NCI-H82 (cell line): ENCODE measurements around the gene G6PC1.
"Not testable (repeated sequence)": the region's sequence is repeated elsewhere in the genome, so short reads cannot be mapped to it uniquely, and the experiment has no call there.

Experiments used
- DNase-seq: peaks from one replicate; lab custom pipeline; 2025; lab: John Stamatoyannopoulos, UW

G6PC1 gene

DNA sequence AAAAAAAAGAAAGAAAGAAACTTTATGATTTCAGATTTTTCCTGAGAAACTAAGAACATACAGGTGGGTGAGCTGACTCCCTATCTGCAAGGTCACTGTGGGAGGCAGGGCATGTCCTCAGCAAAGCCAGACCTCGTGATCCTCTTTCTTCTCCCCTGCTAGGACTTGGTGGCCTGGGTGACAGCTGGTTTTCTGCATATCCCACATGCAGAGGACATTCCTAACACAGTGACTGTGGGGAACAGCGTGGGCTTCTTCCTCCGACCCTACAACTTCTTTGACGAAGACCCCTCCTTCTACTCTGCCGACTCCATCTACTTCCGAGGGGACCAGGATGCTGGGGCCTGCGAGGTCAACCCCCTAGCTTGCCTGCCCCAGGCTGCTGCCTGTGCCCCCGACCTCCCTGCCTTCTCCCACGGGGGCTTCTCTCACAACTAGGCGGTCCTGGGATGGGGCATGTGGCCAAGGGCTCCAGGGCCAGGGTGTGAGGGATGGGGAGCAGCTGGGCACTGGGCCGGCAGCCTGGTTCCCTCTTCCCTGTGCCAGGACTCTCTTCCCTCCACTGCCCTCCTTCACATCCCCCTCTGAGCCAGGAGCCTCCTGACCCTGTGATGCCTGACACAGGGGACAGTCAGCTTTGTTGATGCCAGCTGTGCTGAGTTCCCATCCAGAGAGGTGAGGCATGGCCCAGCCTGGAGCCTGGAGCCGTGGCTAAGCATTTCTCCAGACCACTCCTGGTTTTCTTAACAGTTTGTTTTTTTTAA lies 26.5 kb upstream of the G6PC1 start:
- DNase-seq, result not testable (repeated sequence)

DNA sequence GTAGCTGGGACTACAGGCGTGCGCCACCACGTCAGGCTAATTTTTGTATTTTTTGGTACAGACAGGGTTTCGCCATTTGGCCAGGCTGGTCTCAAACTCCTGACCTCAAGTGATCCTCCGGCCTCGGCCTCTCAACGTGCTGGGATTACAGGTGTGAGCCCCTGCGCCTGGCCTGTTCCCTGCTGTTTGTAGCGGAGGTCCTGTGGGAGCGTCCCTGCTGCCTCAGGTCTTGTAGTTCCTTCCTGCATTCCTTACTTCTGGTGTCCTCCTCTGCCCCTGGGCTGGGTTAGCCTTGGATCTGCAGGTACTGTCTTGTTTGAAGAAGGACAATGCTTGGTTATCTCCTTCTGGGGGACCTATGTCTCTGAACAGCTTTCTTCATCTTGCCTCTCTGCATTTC lies 23.6 kb upstream of the G6PC1 start:
- DNase-seq, result no peak

DNA sequence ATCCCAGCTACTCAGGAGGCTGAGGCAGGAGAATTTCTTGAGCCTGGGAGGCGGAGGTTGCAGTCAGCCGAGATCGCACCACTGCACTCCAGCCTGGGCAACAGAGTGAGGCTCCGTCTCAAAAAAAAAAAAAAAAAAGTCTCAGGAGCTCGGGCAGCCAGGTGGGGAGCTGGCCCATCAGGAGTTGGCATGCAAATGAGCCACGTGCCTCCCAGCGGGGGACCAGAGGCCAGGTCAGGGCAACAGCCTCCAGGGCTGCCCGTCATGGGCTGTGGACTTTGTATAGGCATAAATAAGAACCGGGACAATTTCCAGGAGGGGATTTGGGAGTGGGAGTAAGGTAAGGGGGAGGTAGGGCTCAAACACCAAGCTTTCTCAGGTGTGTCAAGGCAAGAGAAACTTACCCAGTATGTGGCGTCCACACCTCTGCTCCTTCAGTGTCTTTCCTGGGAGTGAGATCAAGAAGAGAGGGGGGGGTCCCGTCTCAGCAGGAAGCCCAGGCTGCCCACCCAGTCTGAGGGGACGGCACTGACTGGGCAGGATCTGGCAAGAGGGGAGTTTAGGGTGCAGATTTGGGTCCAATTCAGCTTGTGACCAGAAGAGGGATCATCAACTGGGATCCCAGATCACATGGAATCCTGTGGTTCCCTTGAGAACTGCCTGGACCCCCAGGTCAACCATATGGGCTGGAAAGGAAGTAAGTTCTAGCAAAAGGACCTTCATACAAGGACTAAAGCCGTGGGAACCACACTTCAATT lies 22.3 kb upstream of the G6PC1 start:
- no peak for DNase-seq

DNA sequence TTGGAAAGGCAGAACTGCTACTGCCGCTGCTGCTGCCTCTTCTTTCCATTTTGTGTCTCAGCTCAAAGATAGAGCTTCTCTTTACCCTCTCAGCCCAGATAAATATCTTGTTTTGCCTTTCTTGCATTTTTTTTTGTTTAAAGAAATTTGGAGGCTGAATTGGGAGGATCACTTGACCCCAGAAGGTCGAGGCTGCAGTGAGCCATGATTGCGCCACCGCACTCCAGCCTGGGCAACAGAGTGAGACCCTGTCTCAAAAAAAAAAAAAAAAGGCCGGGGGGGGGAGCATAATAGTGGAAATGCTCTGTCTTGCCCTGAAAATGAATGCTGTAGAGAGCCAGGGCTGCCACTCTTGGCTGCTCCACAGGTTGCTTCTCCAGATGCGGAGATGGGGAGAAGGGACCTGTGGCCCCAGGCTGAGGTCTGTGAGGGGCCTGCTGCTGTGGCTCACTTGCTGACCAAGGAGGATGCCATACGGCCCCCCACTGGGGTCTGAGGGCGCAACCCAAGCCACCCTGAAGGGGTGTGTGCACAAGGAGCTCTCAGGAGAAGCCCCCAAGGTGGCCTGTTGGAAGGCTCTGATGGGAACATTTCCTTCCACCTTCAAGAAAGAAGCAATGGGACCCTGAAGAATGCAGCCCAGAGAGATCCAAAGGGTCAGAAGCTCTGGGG lies 21.5 kb upstream of the G6PC1 start:
- DNase-seq, result no peak

DNA sequence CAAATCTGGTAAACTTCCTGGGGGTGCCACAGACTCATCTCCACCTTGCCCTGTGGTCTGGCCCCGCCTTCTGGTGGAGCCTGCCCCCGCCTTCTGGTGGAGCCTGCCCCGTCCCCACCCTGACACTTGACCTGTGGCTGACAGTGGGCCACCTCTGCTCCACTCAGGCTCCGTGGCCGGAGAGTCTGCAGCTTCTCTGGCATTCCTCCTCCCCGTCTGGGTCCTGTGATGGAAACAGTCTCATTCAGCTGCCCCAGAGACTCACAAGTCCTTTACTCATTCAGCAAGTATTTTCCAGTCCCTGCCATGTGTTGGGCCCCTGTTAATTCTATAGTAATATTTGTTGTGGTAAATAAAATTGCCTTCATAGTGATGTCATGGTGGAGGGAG lies 21.0 kb upstream of the G6PC1 start:
- DNase-seq, result no peak

DNA sequence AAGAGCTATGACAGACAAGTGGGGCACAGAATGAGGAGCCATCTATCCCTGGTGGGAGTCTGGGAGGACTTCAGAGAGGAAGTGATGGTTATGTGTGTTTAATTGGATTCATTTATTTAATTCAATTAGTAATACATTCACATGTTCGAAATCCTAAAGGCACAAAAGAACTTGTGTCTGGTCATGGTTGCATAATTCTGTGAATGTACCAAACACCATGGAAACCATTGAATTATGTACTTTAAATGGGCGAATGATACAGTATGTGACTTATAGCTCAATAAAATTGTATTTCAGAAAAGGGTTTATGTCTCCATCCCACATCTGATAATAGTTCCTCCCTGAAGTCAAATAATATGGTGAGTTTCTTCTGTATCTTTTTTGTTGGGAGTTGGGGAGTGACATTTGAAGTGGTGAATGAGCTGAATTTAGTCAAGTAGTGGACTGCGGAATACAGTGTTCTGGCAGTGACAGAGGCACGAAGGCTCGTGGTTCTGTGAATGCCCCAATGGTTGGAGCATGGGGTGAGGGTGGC lies 19.8 kb upstream of the G6PC1 start:
- DNase-seq, result no peak

DNA sequence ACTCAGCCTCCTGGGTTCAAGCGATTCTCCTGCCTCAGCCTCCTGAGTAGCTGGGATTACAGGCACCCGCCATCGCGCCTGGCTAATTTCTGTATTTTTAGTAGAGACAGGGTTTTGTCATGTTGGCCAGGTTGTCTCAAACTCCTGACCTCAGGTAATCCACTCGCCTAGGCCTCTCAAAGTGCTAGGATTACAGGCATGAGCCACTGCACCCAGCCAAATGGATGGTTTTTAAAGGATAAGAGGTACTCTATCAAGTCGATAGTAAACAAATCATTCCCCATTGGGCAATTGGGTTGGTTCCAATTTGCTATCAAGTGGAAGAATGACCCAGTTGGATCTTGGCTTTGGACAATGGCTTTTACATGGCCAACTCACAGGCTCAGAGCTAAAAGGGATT lies 18.9 kb upstream of the G6PC1 start:
- DNase-seq, result not testable (repeated sequence)

DNA sequence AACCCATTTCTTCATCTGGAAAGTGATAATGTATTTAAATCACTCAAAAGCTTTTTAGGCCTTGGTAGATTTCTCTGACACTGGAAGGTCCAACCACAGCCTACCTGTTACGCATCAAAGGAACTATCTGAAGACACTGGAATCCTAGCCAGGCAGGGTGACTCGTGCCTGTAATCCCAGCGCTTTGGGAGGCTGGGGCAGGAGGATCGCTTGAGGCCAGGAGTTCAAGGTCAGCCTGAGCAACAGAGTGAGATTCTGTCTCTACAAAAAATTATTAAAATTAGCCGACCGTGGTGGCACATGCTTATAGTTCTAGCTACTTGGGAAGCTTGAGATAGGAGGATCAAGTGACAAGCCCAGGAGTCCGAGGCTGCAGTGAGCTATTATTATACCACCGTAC lies 18.4 kb upstream of the G6PC1 start:
- DNase-seq, result no peak

DNA sequence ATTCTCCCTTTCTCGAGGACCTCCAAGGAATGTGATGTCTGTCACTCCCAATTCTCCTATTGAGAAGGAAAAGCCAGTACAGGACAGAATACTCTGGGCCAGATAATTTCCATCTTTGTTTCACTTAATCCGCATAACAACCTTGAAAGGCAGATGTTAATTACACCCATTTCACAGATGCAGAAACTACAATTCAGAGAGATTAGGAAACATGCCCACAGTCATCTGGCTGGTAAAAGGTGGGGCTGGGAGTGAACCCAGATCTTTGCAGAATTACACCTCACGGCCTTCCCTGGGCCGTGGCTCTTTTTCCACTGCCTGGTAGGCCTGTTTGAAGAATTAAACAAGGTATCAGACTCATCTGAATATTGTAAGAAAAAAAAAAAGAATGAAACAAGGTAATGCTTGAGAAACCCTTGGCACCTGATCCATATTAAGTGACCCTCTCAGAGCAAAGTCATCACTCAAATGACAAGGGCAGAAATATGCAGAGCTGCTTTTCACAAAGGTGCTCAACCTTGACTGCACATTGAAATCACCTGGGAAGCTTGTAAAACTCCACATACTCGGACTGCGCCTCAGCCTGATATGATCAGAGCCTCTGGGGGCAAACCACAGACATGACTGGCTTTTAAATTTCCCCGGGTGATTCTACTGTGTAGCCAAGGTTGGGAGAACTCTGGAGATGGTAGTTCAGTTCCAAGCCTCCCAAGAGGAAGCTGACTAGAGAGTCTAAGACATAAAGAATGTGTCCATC lies 16.6 kb upstream of the G6PC1 start:
- no peak for DNase-seq

DNA sequence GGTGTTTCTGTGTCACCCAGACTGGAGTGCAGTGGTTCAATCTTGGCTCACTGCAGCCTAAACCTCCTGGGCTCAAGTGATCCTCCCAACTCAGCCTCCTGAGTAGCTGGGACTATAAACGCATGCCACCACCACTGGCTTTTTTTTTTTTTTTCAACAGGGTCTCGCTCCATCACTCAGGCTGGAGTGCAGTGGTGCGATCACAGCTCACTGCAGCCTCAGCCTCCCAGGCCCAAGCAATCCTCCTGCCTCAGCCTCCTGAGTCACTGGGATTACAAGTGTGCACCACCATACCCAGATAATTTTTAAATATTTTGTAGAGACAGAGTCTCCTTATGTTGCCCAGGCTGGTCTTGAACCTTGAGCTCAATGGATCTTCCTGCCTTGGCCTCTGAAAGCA lies 14.8 kb upstream of the G6PC1 start:
- not testable (repeated sequence) for DNase-seq

DNA sequence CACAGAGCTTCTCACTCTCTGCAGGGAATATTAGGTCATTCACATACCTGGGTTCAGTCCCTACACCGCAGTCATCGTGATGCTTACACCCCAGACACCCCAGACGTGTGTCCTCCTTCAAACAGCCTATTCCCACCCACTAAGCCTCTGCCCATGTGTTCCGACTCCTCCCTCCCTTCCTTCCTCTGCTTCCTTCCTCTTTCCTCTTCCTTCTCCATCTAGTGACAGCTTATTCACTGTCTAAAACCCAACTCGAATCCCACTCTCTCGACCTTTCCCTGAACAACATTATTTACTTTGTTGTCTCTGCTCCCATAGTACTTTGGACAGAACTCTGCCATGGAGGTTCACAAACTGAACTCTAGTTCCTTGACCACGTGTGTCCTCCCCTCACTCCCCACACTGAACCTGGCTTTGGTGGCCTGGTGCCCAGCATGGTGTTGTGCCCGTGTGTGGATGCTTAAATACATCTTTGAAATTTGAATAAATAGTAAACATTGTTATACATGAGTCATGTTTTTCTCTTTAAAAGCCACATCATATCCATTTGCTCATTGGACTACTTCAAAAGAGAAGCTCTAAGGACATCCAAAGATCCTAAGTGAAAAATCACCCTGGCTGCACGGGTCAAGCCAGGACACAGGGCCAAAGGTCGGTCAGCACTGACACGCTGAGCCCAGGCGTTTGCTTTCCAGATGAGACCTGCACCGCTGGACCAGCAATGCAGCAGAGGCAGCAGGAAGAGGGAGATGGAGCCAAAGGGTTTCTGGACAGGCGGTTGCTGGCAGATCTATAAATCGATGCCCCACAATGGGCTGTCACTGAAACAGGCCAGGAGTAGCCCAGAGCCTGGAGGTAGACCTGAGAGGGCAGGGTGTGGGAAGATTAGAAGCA lies 14.1 kb upstream of the G6PC1 start:
- DNase-seq, result no peak

DNA sequence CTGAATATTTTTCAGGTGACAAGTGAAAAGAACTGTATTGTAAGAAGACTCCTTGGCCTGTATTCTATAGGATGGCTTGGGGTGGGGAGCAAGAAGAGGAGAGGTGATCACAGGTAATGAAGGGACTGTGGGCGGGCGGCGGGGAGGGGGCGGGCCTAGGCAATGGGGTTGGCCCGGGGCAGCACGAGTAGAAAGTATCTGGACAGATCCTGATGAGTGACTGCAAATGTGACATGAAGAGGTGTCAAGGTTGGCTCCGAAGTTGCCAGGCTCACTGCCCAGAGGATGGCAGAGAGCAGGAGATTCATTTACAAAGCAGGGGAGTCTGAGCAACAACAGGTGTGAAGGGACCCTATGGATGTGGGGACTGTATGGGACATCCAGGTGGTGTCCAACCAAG lies 10.8 kb upstream of the G6PC1 start:
- no peak for DNase-seq

DNA sequence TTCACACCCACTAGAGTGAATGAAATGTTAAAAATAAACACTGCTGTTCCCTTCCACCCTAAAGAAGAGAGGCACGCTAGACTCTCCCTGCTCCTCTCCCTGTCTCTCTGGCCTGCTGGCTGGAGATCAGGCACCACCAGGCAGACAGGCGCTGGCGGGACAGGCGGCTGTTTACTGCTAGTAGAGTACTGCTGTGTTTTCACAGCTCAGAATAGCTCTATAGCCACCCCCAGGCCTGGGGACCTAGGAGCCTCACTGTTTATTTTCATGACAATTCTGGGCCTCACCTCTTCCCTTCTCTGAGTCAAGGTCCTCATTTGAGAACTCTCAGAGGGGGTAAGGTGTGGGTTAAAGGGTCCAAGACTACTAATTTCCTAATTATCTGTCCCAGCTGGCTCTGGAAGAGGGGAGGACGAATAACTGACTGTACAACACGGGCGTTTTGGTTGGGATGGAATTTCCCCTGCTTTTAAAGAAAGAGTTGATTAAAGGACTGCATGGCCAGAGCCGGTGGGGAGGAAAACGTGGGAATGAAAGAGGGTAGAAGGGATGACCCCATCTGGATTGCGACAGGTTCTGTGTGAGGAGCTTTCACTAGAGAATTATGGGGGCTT lies 9.0 kb upstream of the G6PC1 start:
- no peak for DNase-seq

DNA sequence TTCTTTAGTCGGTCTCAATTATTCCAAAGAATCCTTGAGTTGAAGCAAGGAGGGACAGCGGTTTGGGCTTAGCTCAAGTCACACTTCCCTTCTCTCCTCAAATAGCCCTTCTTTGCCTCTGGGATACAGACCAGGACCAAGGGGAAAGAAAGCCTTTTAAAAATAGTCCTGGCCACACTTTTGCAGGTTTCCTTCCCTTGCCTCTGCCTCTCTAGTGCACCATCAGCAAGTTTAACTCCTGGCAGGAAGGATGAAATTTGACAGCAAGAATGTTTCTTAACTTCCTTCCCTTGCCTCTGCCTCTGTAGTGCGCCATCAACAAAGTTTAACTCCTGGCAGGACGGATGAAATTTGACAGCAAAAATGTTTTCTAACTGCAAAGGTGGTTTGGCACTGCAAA lies 7.2 kb upstream of the G6PC1 start:
- DNase-seq, result no peak

DNA sequence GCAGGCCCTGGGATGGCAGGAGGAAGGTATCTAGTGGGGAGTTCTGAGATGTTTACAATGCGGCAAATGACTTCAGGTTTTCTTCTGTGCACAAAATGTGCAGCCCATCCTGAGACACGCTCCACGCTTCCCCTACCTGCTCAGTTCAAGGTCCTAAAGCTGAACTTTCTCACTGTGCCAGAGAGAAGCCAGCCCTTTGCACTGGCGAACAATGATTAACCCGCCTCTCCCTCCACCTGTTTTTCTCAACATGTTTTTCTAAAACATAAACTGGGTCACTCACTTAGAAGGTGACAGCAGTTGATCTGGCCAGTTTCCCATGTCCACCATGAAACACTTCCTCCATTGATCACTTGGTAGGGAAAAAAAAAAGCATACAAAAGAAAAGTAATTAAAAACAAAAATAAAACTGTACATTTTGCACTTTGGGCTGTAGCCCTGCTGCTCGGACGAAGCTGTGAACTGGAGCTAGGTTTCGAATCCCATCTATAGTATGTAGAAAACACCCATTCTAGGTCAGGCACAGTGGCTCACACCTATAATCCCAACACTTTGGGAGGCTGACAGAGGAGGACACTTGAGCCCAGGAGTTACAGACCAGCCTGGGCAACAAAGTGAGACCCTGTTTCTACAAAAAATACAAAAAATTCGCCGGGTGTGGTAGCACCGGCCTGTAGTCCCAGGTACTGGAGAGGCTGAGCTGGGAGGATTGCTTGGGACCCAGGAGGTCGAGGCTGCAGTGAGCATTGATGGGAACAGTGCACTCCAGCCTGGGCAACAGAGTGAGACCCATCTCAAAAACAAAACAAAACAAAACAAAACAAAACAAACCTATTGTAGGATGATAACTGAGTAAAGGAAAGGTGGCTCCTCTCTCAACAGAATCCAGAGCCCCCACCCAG lies 6.1 kb upstream of the G6PC1 start:
- DNase-seq, result no peak

DNA sequence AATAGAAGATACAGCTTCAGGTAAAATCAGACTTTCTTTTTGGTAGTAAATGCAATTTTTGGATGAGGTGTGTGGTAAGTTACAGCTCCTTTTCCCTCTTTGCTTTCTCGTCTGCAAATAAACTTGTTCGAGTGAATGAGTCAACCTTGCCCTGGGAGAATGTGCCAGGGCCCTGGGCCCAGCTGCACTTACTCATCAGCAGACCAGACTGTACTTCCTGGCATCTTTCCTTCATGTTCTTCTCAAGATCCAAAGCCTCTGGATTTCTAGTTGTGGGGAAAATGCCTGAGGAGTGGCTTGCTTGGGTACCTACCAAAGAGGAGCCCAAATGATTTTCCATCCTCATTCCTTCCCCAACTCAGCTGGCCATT lies 5.4 kb upstream of the G6PC1 start:
- no peak for DNase-seq

DNA sequence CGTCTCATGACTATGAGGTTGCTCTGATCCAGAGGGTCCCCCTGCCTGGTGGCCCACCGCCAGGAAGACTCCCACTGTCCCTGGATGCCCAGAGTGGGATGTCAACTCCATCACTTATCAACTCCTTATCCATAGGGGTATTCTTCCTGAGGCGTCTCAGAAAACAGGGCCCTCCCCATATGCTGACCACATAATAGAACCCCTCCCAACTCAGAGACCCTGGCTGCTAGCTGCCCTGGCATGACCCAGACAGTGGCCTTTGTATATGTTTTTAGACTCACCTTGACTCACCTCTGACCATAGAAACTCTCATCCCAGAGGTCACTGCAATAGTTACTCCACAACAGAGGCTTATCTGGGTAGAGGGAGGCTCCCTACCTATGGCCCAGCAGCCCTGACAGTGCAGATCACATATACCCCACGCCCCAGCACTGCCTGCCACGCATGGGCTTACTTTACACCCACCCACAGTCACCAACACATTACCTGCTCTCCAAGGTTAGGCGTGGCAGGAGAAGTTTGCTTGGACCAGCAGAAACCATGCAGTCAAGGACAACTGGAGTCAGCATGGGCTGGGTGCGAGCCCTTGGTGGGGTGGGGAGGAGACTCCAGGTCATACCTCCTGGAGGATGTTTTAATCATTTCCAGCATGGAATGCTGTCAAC lies 2.3 kb upstream of the G6PC1 start:
- DNase-seq, result no peak

DNA sequence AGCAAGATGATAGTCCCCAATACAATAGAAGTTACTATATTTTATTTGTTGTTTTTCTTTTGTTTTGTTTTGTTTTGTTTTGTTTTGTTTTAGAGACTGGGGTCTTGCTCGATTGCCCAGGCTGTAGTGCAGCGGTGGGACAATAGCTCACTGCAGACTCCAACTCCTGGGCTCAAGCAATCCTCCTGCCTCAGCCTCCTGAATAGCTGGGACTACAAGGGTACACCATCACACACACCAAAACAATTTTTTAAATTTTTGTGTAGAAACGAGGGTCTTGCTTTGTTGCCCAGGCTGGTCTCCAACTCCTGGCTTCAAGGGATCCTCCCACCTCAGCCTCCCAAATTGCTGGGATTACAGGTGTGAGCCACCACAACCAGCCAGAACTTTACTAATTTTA lies 618 bp upstream of the G6PC1 start:
- not testable (repeated sequence) for DNase-seq
